ENCODE results near the gene CEBPB.

DNA sequence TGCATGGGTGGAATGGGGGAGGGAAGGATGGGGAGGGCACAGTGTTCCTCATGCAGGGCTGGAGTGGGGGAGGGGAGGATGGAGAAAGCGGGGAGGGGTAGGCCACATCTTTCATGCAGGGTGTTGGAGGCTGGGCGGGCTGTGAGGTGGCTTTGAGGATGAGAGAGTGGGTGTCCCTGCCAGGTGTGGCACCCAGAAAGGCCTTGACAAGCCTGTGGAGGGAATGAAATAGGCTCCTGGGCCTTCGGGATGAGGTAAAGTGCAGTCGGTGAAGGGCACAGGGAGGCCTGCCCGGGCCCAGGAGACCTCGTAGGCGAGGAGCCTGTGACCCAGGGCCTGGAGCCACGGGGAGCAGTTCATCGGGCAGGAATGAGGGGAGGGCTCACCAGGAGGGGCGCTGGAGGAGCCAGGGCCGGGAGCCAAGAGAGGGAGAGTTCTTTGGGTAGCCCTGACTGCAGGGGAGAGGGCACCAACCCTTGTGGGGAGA, 7.6 kb downstream of the CEBPB start:
- TF ChIP-seq REST (IDR thresholded peaks at IDR 0.05; ENCODE audit: insufficient read depth in 1 of 2, low read depth in 2 of 2, low read length in 2 of 2) (no peak), POLR2AphosphoS5 (IDR thresholded peaks at IDR 0.05; ENCODE audit: low read depth, low read length) (no peak), TAF1 (IDR thresholded peaks at IDR 0.05; ENCODE audit: borderline replicate concordance, insufficient read depth, low read length) (no peak), SIN3A (IDR thresholded peaks at IDR 0.05; ENCODE audit: borderline replicate concordance, insufficient read depth, low read length) (no peak)
